Lung (tissue), 12 donors: ENCODE results near the gene NFE2L1. TPM values are rescaled to one million over a fixed set of nuclear protein-coding genes. Genes with fewer than 3 reads are reported as not detected.

ENCODE experiments used
- ATAC-seq: fragments of 200-7000 bp; cut with Tn5 transposase; one replicate; pipeline ENCODE4 v1.9.1; 2020; ENCODE audit warnings: moderate number of reproducible peaks; ENCODE audit not compliant: insufficient read depth, low FRiP score
- DNase-seq, 3 donors: peaks; one replicate each; pipeline ENCODE4 v3.0.0-alpha.2; 2013 to 2017
- H3K27ac ChIP-seq, 2 donors: one replicate each; pipeline ENCODE4 v1.5.1; 2013; ENCODE audit warnings: mild to moderate bottlenecking in 2 of 2, moderate library complexity in 2 of 2, control low read depth in 1 of 2, inconsistent platforms in 1 of 2, low read depth in 1 of 2, low read length in 1 of 2
- H3K27me3 ChIP-seq, 3 donors: one replicate each; pipeline ENCODE4 v1.5.1; 2013; ENCODE audit warnings: low read length in 2 of 3; ENCODE audit not compliant: control insufficient read depth in 3 of 3, insufficient read depth in 3 of 3
- H3K36me3 ChIP-seq, 4 donors: one replicate each; pipeline ENCODE4 v1.5.1; 2013; ENCODE audit warnings: low read length in 4 of 4, mild to moderate bottlenecking in 1 of 4, moderate library complexity in 1 of 4; ENCODE audit not compliant: control insufficient read depth in 4 of 4, insufficient read depth in 4 of 4
- H3K4me1 ChIP-seq, 5 donors: one replicate each; pipeline ENCODE4 v1.5.1; 2013; ENCODE audit warnings: low read length in 5 of 5, mild to moderate bottlenecking in 2 of 5, moderate library complexity in 1 of 5; ENCODE audit not compliant: control insufficient read depth in 5 of 5, insufficient read depth in 5 of 5
- H3K4me3 ChIP-seq: one replicate; pipeline ENCODE4 v1.5.1; 2013; ENCODE audit warnings: mild to moderate bottlenecking, control low read depth, moderate library complexity
- H3K9ac ChIP-seq, 2 donors: one replicate each; pipeline ENCODE4 v1.5.1; 2013; ENCODE audit warnings: low read length in 2 of 2, control low read depth in 1 of 2; ENCODE audit not compliant: insufficient read depth in 1 of 2
- H3K9me3 ChIP-seq, 4 donors: one replicate each; pipeline ENCODE4 v1.5.1; 2013; ENCODE audit warnings: low read length in 3 of 4, mild to moderate bottlenecking in 1 of 4, moderate library complexity in 1 of 4; ENCODE audit not compliant: control insufficient read depth in 4 of 4, insufficient read depth in 3 of 4
- CTCF ChIP-seq: IDR thresholded peaks from 2 replicates; pipeline ENCODE4 v1.5.1; 2012; ENCODE audit warnings: mild to moderate bottlenecking; ENCODE audit errors: control extremely low read depth, extremely low read depth
- WGBS, 2 donors: extraction: QIAGEN DNeasy Blood & Tissue Kit; methylation state at CpG; one replicate each; pipeline ENCODE4 v1.1.7; 2013; 5-methylcytosine and 5-hydroxymethylcytosine counted together
- polyA plus RNA-seq, 2 donors: library from polyadenylated mRNA; stranded (reverse); fragments of 200-250 nt; gene quantifications; one replicate each; pipeline ENCODE4 v1.2.1, GENCODE V29; 2013
- total RNA-seq, 2 donors: library from RNA; depleted of rRNA in 1 of 2; stranded (reverse); fragments of >200 nt in 1 of 2; gene quantifications; one replicate each; pipeline ENCODE4 v1.2.1, GENCODE V29; 2014 to 2021
- donor health status: control.
- donor health status: control.
- donor health status: Bipolar disorder and iron deficiency.
- donor health status: healthy.
- donor health status: DM: yes; HTN: yes; CAD: no.

NFE2L1 gene
- total and polyA plus RNA-seq, 4 donors, result 68.8 to 135 (median 87.1) TPM

- no peak overlapping the region for H3K9ac ChIP-seq
- TF ChIP-seq CTCF, result no peak
- H3K27ac ChIP-seq, result no peak overlapping the region
- peaks cover 0 to 16% (median 8%) of the 10 kb centered on the region in 5 donors for H3K4me1 ChIP-seq
- no peaks in the 10 kb centered on the region for H3K27me3 ChIP-seq
- H3K4me3 ChIP-seq, result no peak overlapping the region
- no peaks in the 10 kb centered on the region for H3K36me3 ChIP-seq
- ATAC-seq (no peak), DNase-seq (no peak)
- WGBS, 2 donors, result 64 to 77% methylated on average over 3 of the region's 3 CpGs
- no peaks in the 10 kb centered on the region for H3K9me3 ChIP-seq
Measured at GRCh38 chr17:48004983-48005382, 43.2 kb upstream of the NFE2L1 start.

- no peak for ATAC-seq
- 82 to 83% methylated on average over 12 of the region's 12 CpGs for WGBS, 2 donors
- DNase-seq, result no peak
Measured at GRCh38 chr17:48006936-48007709, 41.0 kb upstream of the NFE2L1 start.

GRCh38 chr17:48010193-48010592 is 38.0 kb upstream of the NFE2L1 start:
- no peak for ATAC-seq
- Histone ChIP-seq H3K9me3 (no peaks in the 10 kb centered on the region), H3K4me3 (no peak overlapping the region), H3K27me3 (peaks cover 0 to 7% (median 0%) of the 10 kb centered on the region in 3 donors), H3K9ac (no peak overlapping the region), H3K36me3 (no peaks in the 10 kb centered on the region), H3K4me1 (peaks cover 0 to 13% (median 4%) of the 10 kb centered on the region in 5 donors), H3K27ac (no peak overlapping the region)
- no peak for TF ChIP-seq CTCF
- 86 to 89% methylated on average over 3 of the region's 3 CpGs for WGBS, 2 donors
- DNase-seq, result no peak

More at GRCh38 chr17:48006936-48007709, 41.0 kb upstream of the NFE2L1 start:
- H3K4me1 ChIP-seq, result peaks cover 0 to 22% (median 11%) of the 10 kb centered on the region in 5 donors
- no peak for TF ChIP-seq CTCF
- no peak overlapping the region for H3K27ac ChIP-seq
- H3K36me3 ChIP-seq, result no peaks in the 10 kb centered on the region
- no peaks in the 10 kb centered on the region for H3K9me3 ChIP-seq
- H3K4me3 ChIP-seq, result no peak overlapping the region
- H3K9ac ChIP-seq, result no peak overlapping the region
- H3K27me3 ChIP-seq, result peaks cover 0 to 3% (median 0%) of the 10 kb centered on the region in 3 donors
